ENCODE results near the gene ABLIM3.

Gene ABLIM3

DNA sequence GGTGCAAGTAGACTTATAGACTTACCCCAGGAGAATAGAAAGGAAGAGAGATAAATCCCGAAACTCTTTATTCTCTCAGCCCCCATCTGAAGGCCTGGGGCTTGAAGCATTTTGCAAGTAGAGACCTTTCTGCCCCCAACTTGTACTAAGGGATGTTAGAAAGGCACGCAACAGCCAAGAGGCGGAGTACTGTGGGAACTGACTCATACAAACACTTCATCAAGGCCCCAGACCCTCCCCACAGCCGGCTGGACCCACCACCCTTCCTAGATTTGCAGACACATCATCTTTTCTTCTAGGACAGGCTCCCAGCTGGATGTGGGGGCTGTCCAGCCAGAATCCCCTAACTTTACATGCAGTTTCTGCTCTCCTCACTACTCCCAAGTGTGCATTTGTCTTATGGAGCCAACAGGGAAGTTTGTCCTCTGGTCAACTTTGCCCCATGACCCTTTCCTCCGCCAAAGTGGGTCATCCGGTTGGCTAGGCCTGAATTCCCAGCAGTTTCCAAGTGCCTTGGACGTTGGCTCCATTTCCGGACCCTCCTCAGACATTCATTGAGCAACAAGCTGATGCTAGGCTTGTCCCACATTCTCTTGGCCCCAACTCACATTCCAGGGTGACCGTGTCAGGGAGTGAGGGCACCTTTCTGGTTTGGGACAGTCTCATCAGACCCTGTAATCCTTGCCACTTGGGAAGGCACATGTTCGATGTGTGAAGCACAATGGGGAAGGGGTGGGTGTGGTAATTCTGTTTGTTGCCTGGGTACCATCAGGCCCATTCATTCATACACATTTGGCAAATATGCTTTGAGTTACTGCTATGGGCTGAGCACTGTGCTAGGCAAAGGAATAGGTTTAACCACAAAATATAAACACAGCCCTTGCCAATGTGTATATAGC, 64.6 kb downstream of the ABLIM3 start:
- Histone ChIP-seq H3F3A (ENCODE audit: low read depth) (no peaks in the 10 kb centered on the region), H3K4me1 (ENCODE audit: insufficient read depth, low read length, poor library complexity, severe bottlenecking) (no peaks in the 10 kb centered on the region), H3K9me2 (replicated peaks; ENCODE audit: low read depth, low read length) (no peaks in the 10 kb centered on the region), H3K9ac (ENCODE audit: low read depth, low read length, poor library complexity, severe bottlenecking) (no peak overlapping the region), H3K9me3 (ENCODE audit: insufficient read depth, low read depth, low read length) (no peaks in the 10 kb centered on the region), H2AFZ (ENCODE audit: low read length) (no peak overlapping the region), H3K79me2 (ENCODE audit: insufficient read depth, low read length) (no peaks in the 10 kb centered on the region), H4K20me1 (ENCODE audit: insufficient read depth, low read length, poor library complexity, severe bottlenecking) (no peaks in the 10 kb centered on the region), H3K27me3 (ENCODE audit: insufficient read depth, low read length, poor library complexity, severe bottlenecking) (no peaks in the 10 kb centered on the region), H3K4me2 (ENCODE audit: low read depth, low read length, poor library complexity, severe bottlenecking) (no peak overlapping the region), H3K36me3 (ENCODE audit: insufficient read depth, low read length) (no peaks in the 10 kb centered on the region), H3K4me3 (ENCODE audit: low read length, poor library complexity, severe bottlenecking) (no peak overlapping the region)
- TF ChIP-seq, protein P1, sequence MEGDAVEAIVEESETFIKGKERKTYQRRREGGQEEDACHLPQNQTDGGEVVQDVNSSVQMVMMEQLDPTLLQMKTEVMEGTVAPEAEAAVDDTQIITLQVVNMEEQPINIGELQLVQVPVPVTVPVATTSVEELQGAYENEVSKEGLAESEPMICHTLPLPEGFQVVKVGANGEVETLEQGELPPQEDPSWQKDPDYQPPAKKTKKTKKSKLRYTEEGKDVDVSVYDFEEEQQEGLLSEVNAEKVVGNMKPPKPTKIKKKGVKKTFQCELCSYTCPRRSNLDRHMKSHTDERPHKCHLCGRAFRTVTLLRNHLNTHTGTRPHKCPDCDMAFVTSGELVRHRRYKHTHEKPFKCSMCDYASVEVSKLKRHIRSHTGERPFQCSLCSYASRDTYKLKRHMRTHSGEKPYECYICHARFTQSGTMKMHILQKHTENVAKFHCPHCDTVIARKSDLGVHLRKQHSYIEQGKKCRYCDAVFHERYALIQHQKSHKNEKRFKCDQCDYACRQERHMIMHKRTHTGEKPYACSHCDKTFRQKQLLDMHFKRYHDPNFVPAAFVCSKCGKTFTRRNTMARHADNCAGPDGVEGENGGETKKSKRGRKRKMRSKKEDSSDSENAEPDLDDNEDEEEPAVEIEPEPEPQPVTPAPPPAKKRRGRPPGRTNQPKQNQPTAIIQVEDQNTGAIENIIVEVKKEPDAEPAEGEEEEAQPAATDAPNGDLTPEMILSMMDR (conservative IDR thresholded peaks at IDR 0.05; ENCODE audit: low read length): no peak
- no peak for TF ChIP-seq EZH2phosphoT487 (IDR thresholded peaks at IDR 0.05; ENCODE audit: borderline replicate concordance)

DNA sequence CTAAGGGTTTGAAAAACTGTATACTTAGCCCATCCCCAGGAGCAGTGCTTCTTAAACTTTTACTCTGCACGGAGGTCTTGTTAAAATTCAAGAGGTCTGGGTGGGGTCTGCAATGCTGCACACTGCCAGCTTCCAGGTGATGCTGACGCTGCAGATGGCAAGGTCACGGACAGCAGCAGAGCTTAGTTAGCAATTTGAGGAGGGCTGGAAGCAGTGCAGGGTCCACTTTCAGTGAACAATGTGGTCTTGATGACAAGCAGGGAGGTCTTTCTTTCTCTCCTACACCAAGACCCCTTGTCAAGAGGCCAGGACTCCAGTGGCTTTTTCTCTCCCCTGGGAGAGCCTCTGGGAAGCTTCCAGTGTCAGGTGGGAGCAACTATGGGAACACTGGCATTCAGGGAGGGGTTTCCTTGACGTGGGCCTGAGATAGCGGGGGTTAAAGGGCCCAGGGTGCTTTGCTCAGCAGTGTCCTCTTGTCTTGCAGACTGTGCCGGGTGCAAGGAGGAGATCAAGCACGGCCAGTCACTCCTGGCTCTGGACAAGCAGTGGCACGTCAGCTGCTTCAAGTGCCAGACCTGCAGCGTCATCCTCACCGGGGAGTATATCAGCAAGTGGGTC, 65.3 kb downstream of the ABLIM3 start:
- Histone ChIP-seq H3K79me2 (ENCODE audit: insufficient read depth, low read length) (no peaks in the 10 kb centered on the region), H3K9me2 (replicated peaks; ENCODE audit: low read depth, low read length) (no peaks in the 10 kb centered on the region), H3K9me3 (ENCODE audit: insufficient read depth, low read depth, low read length) (no peaks in the 10 kb centered on the region), H3K36me3 (ENCODE audit: insufficient read depth, low read length) (no peaks in the 10 kb centered on the region), H2AFZ (ENCODE audit: low read length) (no peak overlapping the region), H4K20me1 (ENCODE audit: insufficient read depth, low read length, poor library complexity, severe bottlenecking) (no peaks in the 10 kb centered on the region), H3K4me1 (ENCODE audit: insufficient read depth, low read length, poor library complexity, severe bottlenecking) (no peaks in the 10 kb centered on the region), H3K4me2 (ENCODE audit: low read depth, low read length, poor library complexity, severe bottlenecking) (no peak overlapping the region), H3K4me3 (ENCODE audit: low read length, poor library complexity, severe bottlenecking) (no peak overlapping the region), H3K9ac (ENCODE audit: low read depth, low read length, poor library complexity, severe bottlenecking) (no peak overlapping the region), H3F3A (ENCODE audit: low read depth) (no peaks in the 10 kb centered on the region), H3K27me3 (ENCODE audit: insufficient read depth, low read length, poor library complexity, severe bottlenecking) (no peaks in the 10 kb centered on the region)
- TF ChIP-seq, protein P1 (conservative IDR thresholded peaks at IDR 0.05; ENCODE audit: low read length): no peak
- no peak for TF ChIP-seq EZH2phosphoT487 (IDR thresholded peaks at IDR 0.05; ENCODE audit: borderline replicate concordance)

DNA sequence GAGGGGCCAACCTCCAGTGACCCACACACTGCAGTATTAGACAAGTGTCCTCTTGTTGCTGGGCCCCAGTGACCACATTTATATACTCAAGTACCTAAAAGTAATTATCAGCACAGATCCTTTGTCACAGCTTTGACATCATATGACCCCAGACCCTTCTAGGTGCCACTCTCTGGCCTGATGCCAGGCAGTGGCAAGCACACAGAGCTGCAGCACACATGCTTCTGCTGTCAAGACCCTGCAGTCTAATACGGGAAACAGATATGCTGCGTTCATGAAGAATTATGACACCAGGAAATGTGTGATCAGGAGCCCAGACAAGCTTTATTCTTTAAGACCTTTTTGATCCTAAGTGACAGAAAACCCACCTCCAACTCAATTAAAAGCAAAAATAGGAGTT, 66.5 kb downstream of the ABLIM3 start:
- Histone ChIP-seq H3K79me2 (ENCODE audit: insufficient read depth, low read length) (no peaks in the 10 kb centered on the region), H3K4me1 (ENCODE audit: insufficient read depth, low read length, poor library complexity, severe bottlenecking) (no peaks in the 10 kb centered on the region), H3K36me3 (ENCODE audit: insufficient read depth, low read length) (no peaks in the 10 kb centered on the region), H3K9me2 (replicated peaks; ENCODE audit: low read depth, low read length) (no peaks in the 10 kb centered on the region), H2AFZ (ENCODE audit: low read length) (no peak overlapping the region), H3K27me3 (ENCODE audit: insufficient read depth, low read length, poor library complexity, severe bottlenecking) (no peaks in the 10 kb centered on the region), H3F3A (ENCODE audit: low read depth) (no peaks in the 10 kb centered on the region), H3K4me3 (ENCODE audit: low read length, poor library complexity, severe bottlenecking) (no peak overlapping the region), H3K4me2 (ENCODE audit: low read depth, low read length, poor library complexity, severe bottlenecking) (no peak overlapping the region), H3K9me3 (ENCODE audit: insufficient read depth, low read depth, low read length) (no peaks in the 10 kb centered on the region), H3K9ac (ENCODE audit: low read depth, low read length, poor library complexity, severe bottlenecking) (no peak overlapping the region), H4K20me1 (ENCODE audit: insufficient read depth, low read length, poor library complexity, severe bottlenecking) (no peaks in the 10 kb centered on the region)
- TF ChIP-seq EZH2phosphoT487 (IDR thresholded peaks at IDR 0.05; ENCODE audit: borderline replicate concordance): no peak
- TF ChIP-seq, protein P1 (conservative IDR thresholded peaks at IDR 0.05; ENCODE audit: low read length): no peak
